DMS53 treated with DMSO at 0.1 percent for 48 hours (cell line): ENCODE results near the gene RIMS3.

Experiments
- DNase-seq: peaks from one replicate; lab custom pipeline; 2025; ENCODE audit not compliant: unreplicated experiment; lab: John Stamatoyannopoulos, UW

Gene RIMS3

DNA sequence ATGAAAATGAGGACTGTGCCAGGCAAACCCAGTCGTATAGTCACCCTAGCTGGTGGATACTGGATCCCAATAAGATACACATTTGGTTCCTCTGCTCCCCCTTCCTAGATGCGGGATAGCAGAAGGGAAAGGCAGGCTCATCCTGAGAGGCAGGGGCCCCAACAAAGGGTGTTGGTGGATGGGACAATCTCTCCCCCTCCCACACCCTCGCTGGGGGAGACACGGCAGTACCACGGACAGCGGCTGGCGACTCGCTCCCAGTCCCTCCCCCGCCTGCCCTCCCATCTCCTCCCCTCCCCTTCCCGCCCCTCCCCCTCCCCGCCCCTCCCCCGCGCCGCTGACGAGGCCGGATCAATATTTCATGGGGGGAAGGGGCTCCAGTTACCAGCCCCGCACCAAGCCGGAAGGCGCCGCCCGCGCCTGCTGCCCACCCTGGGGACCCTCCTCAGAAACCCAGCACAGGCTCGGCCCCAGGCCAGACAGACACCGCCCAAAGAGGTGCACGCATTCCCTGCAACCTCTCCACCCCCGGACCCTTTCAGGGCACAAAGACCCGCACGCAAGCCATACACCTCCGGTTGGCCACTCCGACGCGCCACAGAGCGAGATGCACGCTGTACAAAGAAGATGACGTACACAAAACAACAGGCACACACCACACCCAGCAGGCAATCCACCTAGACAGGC is 11.5 kb downstream of the RIMS3 start:
- no peak for DNase-seq

DNA sequence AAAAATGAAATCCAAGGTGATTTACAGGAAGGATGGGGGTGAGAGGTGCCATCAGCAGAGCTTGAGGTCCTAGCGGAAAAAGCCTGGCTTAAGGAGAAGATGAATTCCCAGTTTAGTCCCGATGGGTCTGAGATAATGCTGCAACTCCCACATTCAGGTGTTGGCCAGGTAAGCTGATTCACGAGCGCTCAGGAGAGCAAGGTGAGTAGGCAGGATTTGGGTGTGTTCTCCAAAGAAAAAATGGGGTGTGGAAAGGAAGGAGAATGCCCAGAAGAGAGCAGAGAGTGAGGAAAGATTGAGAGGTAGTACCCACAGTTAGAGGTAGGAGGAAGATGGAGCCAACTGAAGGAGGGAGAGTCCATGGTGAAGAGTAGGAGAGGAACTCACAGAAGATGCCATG is 12.5 kb downstream of the RIMS3 start:
- DNase-seq = no peak

GRCh38 chr1:40652468-40652867 is 13.0 kb downstream of the RIMS3 start:
- DNase-seq = no peak

DNA sequence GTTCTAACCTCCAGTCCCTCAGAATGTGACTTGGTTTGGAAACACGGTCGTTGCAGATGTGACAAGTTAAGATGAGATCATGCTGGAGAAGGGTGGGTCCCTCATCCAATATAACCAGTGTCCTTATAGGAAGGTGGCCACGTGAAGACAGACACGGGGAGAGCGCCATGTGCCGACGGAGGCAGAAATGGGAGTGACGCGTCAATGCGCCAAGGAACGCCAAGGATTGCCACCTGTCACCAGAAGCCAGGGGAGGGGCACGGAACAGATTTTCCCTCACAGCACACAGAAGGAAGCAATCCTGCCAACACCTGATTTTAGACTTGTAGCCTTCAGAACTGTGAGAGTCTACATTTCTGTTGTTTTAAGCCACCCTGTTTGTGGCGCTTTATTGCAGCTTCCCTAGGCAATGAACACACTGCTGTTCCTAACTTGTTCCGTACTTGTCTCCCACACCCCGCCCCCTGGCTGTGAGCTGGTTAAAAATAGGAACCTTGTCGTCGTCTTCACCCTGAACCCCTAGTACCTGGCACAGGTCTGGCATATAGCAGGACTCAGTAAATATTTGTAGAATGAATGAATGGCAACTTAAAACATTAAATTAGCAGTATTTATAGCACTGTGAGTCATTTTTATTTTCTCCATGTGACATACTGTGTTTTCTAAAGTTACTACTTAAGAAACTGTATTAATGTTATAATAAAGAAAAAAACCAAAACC is 14.2 kb downstream of the RIMS3 start:
- DNase-seq = peak; percentile 51

DNA sequence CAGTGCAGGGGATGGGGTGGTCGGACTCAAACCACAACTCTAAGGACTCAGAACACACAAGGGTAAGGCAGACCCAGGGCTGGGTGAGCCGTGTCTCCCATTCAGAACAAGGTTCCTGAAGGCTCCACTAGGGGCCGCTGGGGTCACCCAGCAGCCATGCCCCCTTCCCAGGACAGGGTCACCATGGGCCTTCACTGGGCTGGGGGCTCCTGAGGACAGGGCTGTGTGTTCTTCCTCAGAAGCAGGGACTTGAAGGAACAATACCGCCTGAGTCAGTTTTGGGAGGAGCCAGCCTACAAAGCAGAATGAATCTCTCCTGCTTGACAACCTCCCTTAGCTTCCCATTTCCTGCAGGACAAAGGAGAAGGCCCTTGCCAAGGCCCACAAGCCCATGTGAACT is 15.4 kb downstream of the RIMS3 start:
- DNase-seq = no peak

- no peak for DNase-seq
Observed at GRCh38 chr1:40649592-40649930, 15.9 kb downstream of the RIMS3 start.

- no peak for DNase-seq
Observed at GRCh38 chr1:40648928-40649591, 16.4 kb downstream of the RIMS3 start.

GRCh38 chr1:40648200-40648599 is 17.3 kb downstream of the RIMS3 start:
- DNase-seq = no peak

GRCh38 chr1:40646315-40646714 is 19.2 kb downstream of the RIMS3 start:
- no peak for DNase-seq

- DNase-seq = no peak
Observed at GRCh38 chr1:40645118-40645680, 20.3 kb downstream of the RIMS3 start.

GRCh38 chr1:40641601-40642242 is 23.8 kb downstream of the RIMS3 start:
- no peak for DNase-seq

DNA sequence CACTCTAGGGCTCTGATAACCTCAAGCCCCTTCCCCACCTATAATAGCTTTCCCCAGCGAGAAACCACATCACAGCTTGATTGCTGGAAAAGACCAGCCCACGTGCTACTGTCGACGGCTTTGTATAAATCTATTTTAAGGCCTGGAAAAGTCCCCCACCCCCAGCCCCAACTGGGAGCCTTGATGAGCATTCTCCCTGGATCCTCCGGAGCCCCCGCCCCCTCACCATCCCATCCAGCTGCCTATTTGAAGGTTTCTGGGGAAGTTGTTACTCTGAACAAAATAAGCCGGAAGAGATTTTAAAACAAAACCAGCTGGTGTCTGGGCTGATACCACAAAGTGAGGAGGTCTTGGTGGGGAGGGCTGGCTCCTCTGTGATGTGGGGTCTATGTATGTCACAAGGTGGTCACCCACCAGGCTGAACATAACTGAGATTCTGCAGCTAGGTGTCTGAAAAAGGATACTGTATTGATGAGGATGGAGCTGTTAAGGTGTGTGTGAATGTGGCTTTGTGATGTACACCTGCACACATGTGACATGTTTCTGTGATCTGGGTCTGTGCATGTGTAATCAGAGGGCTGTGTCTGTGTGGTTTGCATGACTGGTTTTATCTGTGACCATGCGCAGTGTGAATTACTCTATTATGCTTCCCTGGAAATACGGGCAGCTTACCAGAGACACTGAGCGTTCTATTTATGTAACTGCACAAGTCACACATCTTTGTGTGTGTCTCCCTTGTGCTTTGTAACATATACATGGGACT is 25.0 kb downstream of the RIMS3 start:
- DNase-seq = no peak

DNA sequence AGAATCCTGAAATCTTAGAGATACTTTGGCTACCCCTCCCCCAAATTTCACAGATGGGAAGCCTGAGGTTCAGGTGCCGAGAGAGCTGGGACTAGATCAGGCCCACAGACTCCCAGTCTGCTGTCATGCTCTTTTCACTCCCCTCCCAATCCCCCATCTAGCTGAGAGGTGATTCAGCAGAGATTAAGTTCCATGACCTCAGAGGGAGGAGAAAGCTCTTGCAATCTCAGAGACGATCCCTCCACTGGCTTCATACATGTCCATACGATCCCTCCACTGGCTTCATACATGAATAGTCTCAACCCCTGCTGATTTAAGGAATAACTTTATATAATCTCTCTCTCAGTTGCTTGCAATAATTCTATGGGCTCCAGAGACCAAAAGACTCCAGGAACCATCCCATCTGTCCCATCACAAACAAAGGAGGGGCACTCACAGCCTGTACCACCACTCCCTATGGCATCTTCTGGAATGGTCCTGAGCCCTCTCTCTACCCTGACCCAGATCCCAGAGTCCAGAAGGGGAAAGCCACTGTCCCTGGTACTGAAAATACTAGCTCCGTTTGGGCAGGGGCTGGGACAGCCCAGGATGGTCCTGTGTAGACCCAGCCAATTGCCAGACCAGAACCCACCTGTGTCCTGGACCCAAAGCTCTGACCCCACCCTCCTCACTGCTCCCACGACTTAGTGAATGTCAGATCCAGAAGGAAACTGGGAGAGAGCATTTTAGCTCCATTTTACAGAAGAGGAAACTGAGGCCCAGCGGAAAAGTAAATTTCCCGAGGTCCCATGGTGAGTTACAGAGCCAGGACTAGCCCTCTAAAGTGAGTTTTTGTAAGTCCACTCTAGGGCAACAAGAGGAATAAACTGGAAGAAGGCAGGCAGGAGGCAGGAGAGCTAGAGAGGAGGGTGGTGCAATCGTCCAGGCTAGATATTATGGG is 27.1 kb downstream of the RIMS3 start:
- no peak for DNase-seq

DNA sequence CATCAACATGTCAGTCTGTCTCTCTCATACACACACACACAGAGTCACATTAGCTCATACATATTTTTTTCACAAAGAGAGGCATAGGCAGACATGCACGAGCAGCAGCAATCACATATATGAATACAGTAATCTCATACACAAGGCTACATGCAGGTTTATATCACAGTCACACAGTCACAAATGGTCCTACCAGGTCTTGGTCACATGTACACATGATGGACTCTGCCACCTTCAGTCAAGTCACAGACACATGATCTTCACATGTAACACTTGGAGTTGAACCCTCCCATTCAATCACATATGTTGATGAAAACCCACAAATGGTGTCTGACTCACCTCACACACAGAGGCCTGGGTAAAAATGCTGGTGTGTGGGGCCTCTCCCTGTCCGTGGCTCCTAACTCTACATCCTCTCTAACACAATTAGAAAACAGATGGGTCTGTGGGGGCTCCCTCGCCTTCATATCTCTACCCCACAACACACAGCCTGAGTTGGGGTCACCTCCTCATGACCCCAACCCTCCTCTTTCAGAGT is 27.9 kb downstream of the RIMS3 start:
- DNase-seq = no peak

DNA sequence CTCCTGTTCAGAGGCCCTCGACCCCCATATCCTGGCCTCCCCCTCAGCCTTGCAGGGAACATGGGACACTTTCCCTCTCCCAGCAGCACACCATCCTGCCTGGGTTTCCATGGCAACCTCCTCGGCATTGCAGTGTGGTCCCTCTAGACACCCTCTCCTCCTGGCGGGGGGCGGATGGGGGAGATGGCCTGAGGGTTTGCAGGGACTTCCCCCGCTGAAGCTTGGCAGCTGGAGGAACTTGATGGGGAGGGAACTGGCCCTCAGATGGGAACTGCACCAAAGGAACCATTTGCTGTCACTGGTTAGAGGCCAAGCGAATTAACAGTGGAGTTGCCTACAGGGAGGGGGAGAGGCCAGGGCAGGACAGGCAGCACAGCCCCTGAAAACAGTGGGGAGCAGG is 28.7 kb downstream of the RIMS3 start:
- no peak for DNase-seq

DNA sequence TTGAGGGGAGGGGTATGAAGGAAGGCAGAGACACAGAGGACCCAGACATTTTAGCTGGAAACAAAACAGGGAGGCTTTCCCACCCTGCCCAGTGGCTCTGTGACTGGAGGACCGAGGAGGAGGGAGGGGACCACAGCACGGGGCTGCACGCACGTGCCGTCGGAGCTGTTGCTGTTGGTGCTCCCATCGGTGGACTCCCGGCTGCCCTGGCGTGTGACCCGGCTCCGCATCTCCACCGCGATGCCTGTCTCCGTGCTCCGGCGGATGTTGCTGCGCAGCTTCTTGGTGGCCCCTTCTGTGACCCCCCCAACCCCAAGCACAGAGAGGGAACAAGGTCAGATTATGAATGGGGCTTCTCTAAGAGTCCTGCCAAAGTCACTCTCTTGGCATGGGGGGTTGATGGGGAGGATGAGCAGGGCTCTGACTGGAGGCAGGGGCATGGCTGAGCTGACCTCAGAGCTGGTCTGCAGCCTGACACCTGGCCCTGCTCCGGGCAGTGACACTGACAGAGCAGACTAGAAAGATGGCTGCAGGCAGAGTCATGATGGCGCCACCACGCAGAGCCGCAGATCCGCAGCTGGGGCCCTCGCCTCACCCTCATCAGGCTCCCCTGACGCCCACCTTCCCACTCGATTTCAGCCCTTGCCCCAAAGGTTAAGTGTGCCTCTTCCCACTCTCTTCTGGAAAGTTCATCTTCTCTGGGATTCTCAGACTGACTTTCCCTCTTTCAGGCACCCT is 29.6 kb downstream of the RIMS3 start:
- DNase-seq = no peak

DNA sequence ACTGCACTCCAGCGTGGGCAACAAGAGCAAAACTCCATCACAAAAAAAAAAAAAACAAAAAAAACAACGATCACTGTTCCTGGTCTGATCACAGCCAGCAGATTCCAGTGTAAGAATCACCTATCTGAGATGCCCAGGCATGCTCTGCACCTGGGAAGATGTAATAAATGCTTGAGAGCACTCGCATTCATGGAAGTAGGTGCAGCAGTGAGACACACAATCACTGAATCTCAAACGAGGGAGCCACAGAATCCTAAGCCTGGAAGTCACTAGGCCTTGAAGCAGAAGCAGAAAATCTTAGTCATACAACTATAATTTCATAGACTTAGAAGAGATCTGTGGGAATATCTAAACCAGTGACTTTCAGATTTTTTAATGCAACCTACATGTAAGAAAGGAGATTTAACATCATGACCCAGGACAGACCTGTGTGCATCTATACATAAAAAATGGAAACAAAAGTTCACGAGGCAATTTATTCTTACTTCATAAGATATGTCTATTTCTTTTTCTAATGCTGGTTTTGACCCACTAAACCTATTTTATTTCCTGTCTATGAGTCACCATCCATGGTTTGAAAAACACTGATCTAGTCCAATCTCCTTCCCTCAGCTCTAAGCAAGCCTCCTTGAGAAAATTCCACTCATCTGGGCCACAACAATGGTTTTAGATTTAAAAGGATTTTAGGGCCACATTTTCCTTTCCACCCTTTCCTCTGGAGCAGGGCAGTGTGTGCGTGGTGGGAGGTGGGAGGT is 30.4 kb downstream of the RIMS3 start:
- no peak for DNase-seq

DNA sequence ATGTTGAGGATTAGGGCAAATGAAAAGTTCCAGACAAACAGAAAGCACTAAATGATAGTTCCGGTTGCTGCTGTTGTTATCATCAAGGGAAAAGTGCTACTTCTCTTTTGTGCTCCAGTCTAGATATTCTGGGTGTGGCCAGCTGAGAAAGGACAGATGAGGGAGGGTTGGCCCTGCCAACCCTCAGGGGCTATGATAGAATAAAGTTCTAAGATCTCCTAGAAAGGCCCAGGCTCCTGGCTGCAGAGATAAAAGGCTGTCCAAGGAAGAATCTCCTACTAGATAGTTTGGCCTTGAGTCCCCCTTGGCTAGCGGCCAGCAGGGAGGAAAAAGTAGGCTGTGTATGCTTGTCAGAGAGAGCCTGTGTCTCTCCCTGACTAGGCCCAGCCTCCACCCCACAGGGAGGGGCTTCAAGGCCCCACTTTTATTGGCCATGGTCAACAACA is 31.5 kb downstream of the RIMS3 start:
- DNase-seq = no peak
